PC-9 (cell line): ENCODE results near the gene RAF1. TPM values are rescaled to one million over a fixed set of nuclear protein-coding genes. Genes with fewer than 3 reads are reported as not detected.

Source experiments
- BruUV-seq: library from RNA; stranded (reverse); fragments of 400-500 nt; replicated peaks from 2 replicates; lab custom pipeline; 2021; lab: Mats Ljungman, UMichigan
- CTCF ChIA-PET: fragments of 300-600 bp; sonication (Branson Sonifier 250); formaldehyde crosslinking; loops from one replicate; lab custom pipeline; 2022; ENCODE audit warnings: antibody characterized with exemption; lab: Charles Lee
- POLR2A ChIA-PET: fragments of 300-600 bp; sonication (Branson Sonifier 250); formaldehyde crosslinking; loops from one replicate; lab custom pipeline; 2022; ENCODE audit warnings: antibody characterized with exemption; ENCODE audit not compliant: unreplicated experiment; lab: Charles Lee
- DNase-seq, 2 experiments: peaks; one replicate each; pipeline versions ENCODE4 v3.0.0 to v3.0.0-alpha.2; 2015 to 2022; ENCODE audit warnings: mixed read lengths in 1 of 2
- H2AFZ ChIP-seq: fragments of 200-600 bp; sonication (generic); 2 replicates; pipeline ENCODE4 v1.8.1; 2017; ENCODE audit warnings: antibody characterized with exemption
- H3F3A ChIP-seq: fragments of 200-600 bp; sonication (generic); 2 replicates; pipeline ENCODE4 v1.8.1; 2017; ENCODE audit warnings: antibody characterized with exemption, mild to moderate bottlenecking, low read depth; ENCODE audit not compliant: insufficient read depth
- H3K27ac ChIP-seq: fragments of 200-600 bp; sonication (generic); 2 replicates; pipeline ENCODE4 v1.6.1; 2016; ENCODE audit warnings: mixed run types
- H3K27me3 ChIP-seq: fragments of 200-600 bp; sonication (generic); 2 replicates; pipeline ENCODE4 v1.6.1; 2016; ENCODE audit warnings: low read depth, mixed run types; ENCODE audit not compliant: insufficient read depth
- H3K36me3 ChIP-seq: fragments of 200-600 bp; sonication (generic); 2 replicates; pipeline ENCODE4 v1.6.1; 2016; ENCODE audit warnings: low read depth, mixed run types
- H3K4me1 ChIP-seq: fragments of 200-600 bp; sonication (generic); replicated peaks from 2 replicates; pipeline ENCODE4 v1.6.1; 2016; ENCODE audit warnings: mixed run types; ENCODE audit not compliant: insufficient read depth
- H3K4me2 ChIP-seq: fragments of 200-600 bp; sonication (generic); 2 replicates; pipeline ENCODE4 v1.6.1; 2017; ENCODE audit warnings: mixed run types
- H3K4me3 ChIP-seq: fragments of 200-600 bp; sonication (generic); 2 replicates; pipeline ENCODE4 v1.6.1; 2016; ENCODE audit warnings: mixed run types
- H3K79me2 ChIP-seq: fragments of 200-600 bp; sonication (generic); 2 replicates; pipeline ENCODE4 v1.6.1; 2017; ENCODE audit warnings: low read depth, mixed run types
- H3K9me2 ChIP-seq: fragments of 200-600 bp; sonication (generic); 2 replicates; pipeline ENCODE4 v1.8.1; 2017; ENCODE audit warnings: mild to moderate bottlenecking; ENCODE audit not compliant: insufficient read depth
- H3K9me3 ChIP-seq: fragments of 200-600 bp; sonication (generic); 2 replicates; pipeline ENCODE4 v1.8.1; 2016; ENCODE audit warnings: low read depth; ENCODE audit not compliant: insufficient read depth
- H4K20me1 ChIP-seq: fragments of 200-600 bp; sonication (generic); 2 replicates; pipeline ENCODE4 v1.8.1; 2017; ENCODE audit not compliant: insufficient read depth
- EZH2 ChIP-seq: fragments of 200-600 bp; sonication (generic); IDR thresholded peaks from 2 replicates; pipeline ENCODE4 v1.8.0; 2017; ENCODE audit warnings: antibody characterized with exemption, low read depth
- intact Hi-C: fragments of 100-400 bp; cut with micrococcal nuclease; formaldehyde crosslinking; loops from one replicate; pipeline ENCODE4 v1.10.0; 2022; ENCODE audit not compliant: unreplicated experiment
- total RNA-seq: library from RNA; stranded (reverse); gene quantifications from 2 replicates; pipeline ENCODE4 v1.2.3, GENCODE V29; 2021
- TF ChIP-seq, protein P1 (sequence below): fragments of 200-600 bp; sonication (generic); conservative IDR thresholded peaks from 2 replicates; pipeline ENCODE4 v1.6.1; 2017; ENCODE audit warnings: mixed run types, antibody characterized with exemption, mild to moderate bottlenecking, moderate library complexity

Gene RAF1
- total RNA-seq, 1 experiment from 2014 or later: 72.4 TPM

DNA sequence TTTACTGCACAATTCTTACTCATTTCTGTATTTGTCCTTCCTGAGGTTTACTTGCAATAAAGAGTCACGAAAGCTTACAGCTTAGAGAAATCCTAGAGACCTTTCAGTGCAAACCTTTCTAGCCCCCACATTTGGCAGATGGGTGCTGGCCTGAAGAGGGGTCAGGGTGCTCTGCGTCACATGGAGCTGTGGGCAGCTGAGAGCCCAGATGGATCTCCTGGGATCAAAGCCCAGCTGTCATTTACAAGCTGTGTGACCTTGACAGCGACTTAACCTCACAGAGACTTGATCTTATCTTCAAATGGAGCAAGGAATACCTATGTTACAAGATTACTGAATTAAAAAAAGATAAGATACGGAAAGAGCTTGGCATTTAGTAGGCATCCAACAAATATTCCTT, 24.0 kb upstream of the RAF1 start:
- Histone ChIP-seq H3K27me3 (no peaks in the 10 kb centered on the region), H4K20me1 (no peaks in the 10 kb centered on the region), H3K9me2 (no peaks in the 10 kb centered on the region), H3K4me1 (0 out of 2 replicates have a peak, but pooled peaks cover 5% of the 10 kb centered on the region), H2AFZ (no peak overlapping the region), H3K27ac (no peak overlapping the region), H3K36me3 (no peaks in the 10 kb centered on the region), H3F3A (peaks cover 10% of the 10 kb centered on the region), H3K9me3 (no peaks in the 10 kb centered on the region), H3K79me2 (no peaks in the 10 kb centered on the region), H3K4me3 (no peak overlapping the region), H3K4me2 (no peak overlapping the region)
- ChIA-PET POLR2A (interaction anchor here (0.7 kb wide), 1 partner anchor 208 kb away, joined by 10 read pairs; no protein-coding TSS in a partner anchor), CTCF (interaction anchor here (0.5 to 0.8 kb wide), 2 partner anchors 33 to 60 kb away, joined by 3 to 8 read pairs; no protein-coding TSS in a partner anchor)
- intact Hi-C loops: no loop called here
- TF ChIP-seq EZH2: no peak
- TF ChIP-seq, protein P1, sequence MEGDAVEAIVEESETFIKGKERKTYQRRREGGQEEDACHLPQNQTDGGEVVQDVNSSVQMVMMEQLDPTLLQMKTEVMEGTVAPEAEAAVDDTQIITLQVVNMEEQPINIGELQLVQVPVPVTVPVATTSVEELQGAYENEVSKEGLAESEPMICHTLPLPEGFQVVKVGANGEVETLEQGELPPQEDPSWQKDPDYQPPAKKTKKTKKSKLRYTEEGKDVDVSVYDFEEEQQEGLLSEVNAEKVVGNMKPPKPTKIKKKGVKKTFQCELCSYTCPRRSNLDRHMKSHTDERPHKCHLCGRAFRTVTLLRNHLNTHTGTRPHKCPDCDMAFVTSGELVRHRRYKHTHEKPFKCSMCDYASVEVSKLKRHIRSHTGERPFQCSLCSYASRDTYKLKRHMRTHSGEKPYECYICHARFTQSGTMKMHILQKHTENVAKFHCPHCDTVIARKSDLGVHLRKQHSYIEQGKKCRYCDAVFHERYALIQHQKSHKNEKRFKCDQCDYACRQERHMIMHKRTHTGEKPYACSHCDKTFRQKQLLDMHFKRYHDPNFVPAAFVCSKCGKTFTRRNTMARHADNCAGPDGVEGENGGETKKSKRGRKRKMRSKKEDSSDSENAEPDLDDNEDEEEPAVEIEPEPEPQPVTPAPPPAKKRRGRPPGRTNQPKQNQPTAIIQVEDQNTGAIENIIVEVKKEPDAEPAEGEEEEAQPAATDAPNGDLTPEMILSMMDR: no peak
- no TSS peak for BruUV-seq
- no peak for DNase-seq

- H3F3A ChIP-seq: peaks cover 15% of the 10 kb centered on the region
- no peaks in the 10 kb centered on the region for H3K9me2 ChIP-seq
- BruUV-seq: no TSS peak
- no peaks in the 10 kb centered on the region for H3K9me3 ChIP-seq
- no peak for TF ChIP-seq EZH2
- TF ChIP-seq, protein P1: no peak
- H3K4me1 ChIP-seq: peaks cover 5% of the 10 kb centered on the region; the same call in 1 of the 2 replicates
- no peak overlapping the region for H3K4me2 ChIP-seq
- H2AFZ ChIP-seq: no peak overlapping the region
- intact Hi-C loops: no loop called here
- no peak for DNase-seq
- no peak overlapping the region for H3K4me3 ChIP-seq
- no peaks in the 10 kb centered on the region for H3K27me3 ChIP-seq
- ChIA-PET POLR2A (no interaction called here), CTCF (no interaction called here)
- H4K20me1 ChIP-seq: no peaks in the 10 kb centered on the region
- H3K36me3 ChIP-seq: no peaks in the 10 kb centered on the region
- H3K79me2 ChIP-seq: no peaks in the 10 kb centered on the region
- no peak overlapping the region for H3K27ac ChIP-seq
These were observed 22.2 kb upstream of the RAF1 start for GRCh38 chr3:12686096-12686495.

GRCh38 chr3:12681943-12682390, 18.1 kb upstream of the RAF1 start:
- intact Hi-C loops: no loop called here
- ChIA-PET CTCF (no interaction called here), POLR2A (interaction anchor here (0.6 kb wide), 1 partner anchor 20 kb away, joined by 11 read pairs; no protein-coding TSS in a partner anchor)
- TF ChIP-seq, protein P1: no peak
- no peak for TF ChIP-seq EZH2
- H3K9me3 ChIP-seq: no peaks in the 10 kb centered on the region
- H4K20me1 ChIP-seq: no peaks in the 10 kb centered on the region
- DNase-seq: peak in 1 of 2 experiments; percentile 57
- H3K27ac ChIP-seq: no peak overlapping the region
- no peaks in the 10 kb centered on the region for H3K9me2 ChIP-seq
- peaks cover 23% of the 10 kb centered on the region; the same call in 1 of the 2 replicates for H3F3A ChIP-seq
- peak overlapping the region; percentile 61; the same call in 1 of the 2 replicates for H2AFZ ChIP-seq
- H3K4me2 ChIP-seq: no peak overlapping the region
- H3K4me3 ChIP-seq: no peak overlapping the region
- no peaks in the 10 kb centered on the region for H3K79me2 ChIP-seq
- no peaks in the 10 kb centered on the region for H3K36me3 ChIP-seq
- H3K27me3 ChIP-seq: no peaks in the 10 kb centered on the region
- no TSS peak for BruUV-seq
- H3K4me1 ChIP-seq: peaks cover 17% of the 10 kb centered on the region
